Measurements from ENCODE around the gene MSH2. TPM values are rescaled to one million over a fixed set of nuclear protein-coding genes. Genes with fewer than 3 reads are reported as not detected.

Gene MSH2
- total RNA-seq, 2 experiments from 2014 or later: 56.9 to 59.2 TPM

DNA sequence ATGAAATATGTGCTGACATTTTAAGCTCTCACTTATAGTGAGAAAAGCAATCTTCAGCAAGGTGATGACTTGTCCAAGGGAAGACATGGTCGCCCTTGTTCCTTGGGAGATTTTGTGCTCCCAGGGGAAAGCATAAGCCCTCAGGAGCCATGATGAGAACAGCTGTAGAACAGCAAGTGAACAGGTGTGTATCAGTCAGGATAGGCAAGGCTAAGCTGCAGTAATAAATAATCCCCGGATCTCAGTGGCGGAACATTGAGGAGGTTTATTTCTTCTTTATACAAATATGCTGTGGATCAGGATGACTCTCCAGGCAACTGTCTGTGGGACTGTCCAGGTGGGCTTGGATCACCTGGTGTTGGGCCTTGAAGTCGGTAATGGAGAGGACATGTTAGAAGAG is 103.1 kb downstream of the MSH2 start:
- Mint-ChIP-seq H3K9me3 (peaks cover 17% of the 10 kb centered on the region), H3K4me1 (ENCODE audit: low read depth) (peaks cover 21% of the 10 kb centered on the region), H3K36me3 (ENCODE audit: low read depth) (peaks cover 2% of the 10 kb centered on the region), H3K27ac (no peak overlapping the region), H3K27me3 (no peaks in the 10 kb centered on the region), H3K4me3 (no peak overlapping the region)
- TF ChIP-seq, protein P1, sequence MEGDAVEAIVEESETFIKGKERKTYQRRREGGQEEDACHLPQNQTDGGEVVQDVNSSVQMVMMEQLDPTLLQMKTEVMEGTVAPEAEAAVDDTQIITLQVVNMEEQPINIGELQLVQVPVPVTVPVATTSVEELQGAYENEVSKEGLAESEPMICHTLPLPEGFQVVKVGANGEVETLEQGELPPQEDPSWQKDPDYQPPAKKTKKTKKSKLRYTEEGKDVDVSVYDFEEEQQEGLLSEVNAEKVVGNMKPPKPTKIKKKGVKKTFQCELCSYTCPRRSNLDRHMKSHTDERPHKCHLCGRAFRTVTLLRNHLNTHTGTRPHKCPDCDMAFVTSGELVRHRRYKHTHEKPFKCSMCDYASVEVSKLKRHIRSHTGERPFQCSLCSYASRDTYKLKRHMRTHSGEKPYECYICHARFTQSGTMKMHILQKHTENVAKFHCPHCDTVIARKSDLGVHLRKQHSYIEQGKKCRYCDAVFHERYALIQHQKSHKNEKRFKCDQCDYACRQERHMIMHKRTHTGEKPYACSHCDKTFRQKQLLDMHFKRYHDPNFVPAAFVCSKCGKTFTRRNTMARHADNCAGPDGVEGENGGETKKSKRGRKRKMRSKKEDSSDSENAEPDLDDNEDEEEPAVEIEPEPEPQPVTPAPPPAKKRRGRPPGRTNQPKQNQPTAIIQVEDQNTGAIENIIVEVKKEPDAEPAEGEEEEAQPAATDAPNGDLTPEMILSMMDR (IDR thresholded peaks at IDR 0.05): no peak
- ChIA-PET POLR2A (interaction anchor here (0.5 kb wide), 1 partner anchor 78 kb away, joined by 3 read pairs; no protein-coding TSS in a partner anchor), CTCF (no interaction called here)
- intact Hi-C loops (cut with micrococcal nuclease): no loop called here
- no peak for DNase-seq
- ATAC-seq: no peak

- Mint-ChIP-seq H3K4me3 (no peak overlapping the region), H3K27ac (no peak overlapping the region), H3K36me3 (ENCODE audit: low read depth) (peaks cover 2% of the 10 kb centered on the region), H3K4me1 (ENCODE audit: low read depth) (peaks cover 17% of the 10 kb centered on the region), H3K9me3 (peaks cover 17% of the 10 kb centered on the region), H3K27me3 (no peaks in the 10 kb centered on the region)
- ChIA-PET CTCF (no interaction called here), POLR2A (no interaction called here)
- TF ChIP-seq, protein P1 (IDR thresholded peaks at IDR 0.05): no peak
- no peak for ATAC-seq
- intact Hi-C loops (cut with micrococcal nuclease): no loop called here
- no peak for DNase-seq
Measured at GRCh38 chr2:47506436-47506835, 103.5 kb downstream of the MSH2 start.

GRCh38 chr2:47508080-47508479 is 105.1 kb downstream of the MSH2 start:
- no peak for DNase-seq
- Mint-ChIP-seq H3K4me3 (no peak overlapping the region), H3K27me3 (no peaks in the 10 kb centered on the region), H3K4me1 (ENCODE audit: low read depth) (peaks cover 3% of the 10 kb centered on the region), H3K36me3 (ENCODE audit: low read depth) (peaks cover 2% of the 10 kb centered on the region), H3K27ac (no peak overlapping the region), H3K9me3 (peaks cover 17% of the 10 kb centered on the region)
- ChIA-PET CTCF (no interaction called here), POLR2A (no interaction called here)
- TF ChIP-seq, protein P1 (IDR thresholded peaks at IDR 0.05): no peak
- intact Hi-C loops (cut with micrococcal nuclease): no loop called here
- ATAC-seq: no peak

DNA sequence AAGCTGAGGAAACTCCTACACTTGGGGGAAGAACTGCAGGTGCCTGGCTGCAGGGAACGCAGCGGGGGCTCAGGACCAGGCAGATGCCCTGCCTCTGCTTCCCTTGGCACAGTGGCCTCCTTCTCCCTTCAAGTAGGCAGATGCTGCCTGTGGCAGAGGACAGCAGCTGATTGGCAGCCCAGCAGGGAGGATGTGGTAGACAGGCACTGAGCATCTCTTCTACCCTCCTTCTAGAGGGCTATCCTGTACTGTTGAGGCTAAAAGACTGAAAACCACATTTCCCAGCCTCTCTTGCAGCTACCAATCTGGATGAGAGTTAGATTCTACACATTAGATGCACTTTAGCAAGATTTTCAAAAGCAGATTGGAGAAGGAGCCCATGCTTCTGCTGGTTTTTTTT is 105.7 kb downstream of the MSH2 start:
- no peak overlapping the region for H3K27ac Mint-ChIP-seq
- H3K9me3 Mint-ChIP-seq: peaks cover 17% of the 10 kb centered on the region
- intact Hi-C loops (cut with micrococcal nuclease): no loop called here
- H3K27me3 Mint-ChIP-seq: no peaks in the 10 kb centered on the region
- H3K36me3 Mint-ChIP-seq (ENCODE audit: low read depth): peaks cover 2% of the 10 kb centered on the region
- CTCF ChIA-PET: no interaction called here
- DNase-seq (no peak), ATAC-seq (no peak)
- peaks cover 3% of the 10 kb centered on the region for H3K4me1 Mint-ChIP-seq (ENCODE audit: low read depth)
- H3K4me3 Mint-ChIP-seq: no peak overlapping the region
- TF ChIP-seq, protein P1 (IDR thresholded peaks at IDR 0.05): no peak
- POLR2A ChIA-PET: no interaction called here

DNA sequence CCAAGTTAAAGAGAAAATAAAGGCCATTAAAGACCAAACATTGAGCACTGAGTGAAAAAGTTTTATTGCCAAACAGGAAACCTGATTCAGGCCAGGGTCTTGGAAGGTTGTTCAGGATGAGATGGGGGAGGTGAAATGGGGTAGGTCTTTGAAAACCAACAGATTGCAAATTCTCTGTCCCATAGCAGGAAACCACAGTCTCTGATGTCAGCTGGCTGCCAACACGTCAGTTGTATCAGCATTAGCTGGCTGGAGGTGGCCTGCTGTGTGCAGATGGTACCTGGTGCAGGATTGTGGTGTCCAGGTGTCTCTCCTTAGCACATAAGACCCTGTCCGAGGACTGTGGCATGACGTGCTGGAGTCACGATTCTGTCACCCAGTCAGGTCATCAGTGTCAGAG is 106.3 kb downstream of the MSH2 start:
- H3K27me3 Mint-ChIP-seq: no peaks in the 10 kb centered on the region
- H3K9me3 Mint-ChIP-seq: peaks cover 16% of the 10 kb centered on the region
- no peak for ATAC-seq
- no peak overlapping the region for H3K27ac Mint-ChIP-seq
- POLR2A ChIA-PET: no interaction called here
- intact Hi-C loops (cut with micrococcal nuclease): no loop called here
- CTCF ChIA-PET: no interaction called here
- DNase-seq: no peak
- H3K4me3 Mint-ChIP-seq: no peak overlapping the region
- peaks cover 3% of the 10 kb centered on the region for H3K4me1 Mint-ChIP-seq (ENCODE audit: low read depth)
- peaks cover 2% of the 10 kb centered on the region for H3K36me3 Mint-ChIP-seq (ENCODE audit: low read depth)
- TF ChIP-seq, protein P1 (IDR thresholded peaks at IDR 0.05): no peak
